PC-9 (cell line): ENCODE measurements around the gene EVC.

Experiments
- EZH2 ChIP-seq: fragments of 200-600 bp; sonication (generic); IDR thresholded peaks from 2 replicates; pipeline ENCODE4 v1.8.0; 2017; ENCODE audit warnings: antibody characterized with exemption, low read depth
- TF ChIP-seq, protein P1 (sequence below): fragments of 200-600 bp; sonication (generic); conservative IDR thresholded peaks from 2 replicates; pipeline ENCODE4 v1.6.1; 2017; ENCODE audit warnings: mixed run types, antibody characterized with exemption, mild to moderate bottlenecking, moderate library complexity

DNA sequence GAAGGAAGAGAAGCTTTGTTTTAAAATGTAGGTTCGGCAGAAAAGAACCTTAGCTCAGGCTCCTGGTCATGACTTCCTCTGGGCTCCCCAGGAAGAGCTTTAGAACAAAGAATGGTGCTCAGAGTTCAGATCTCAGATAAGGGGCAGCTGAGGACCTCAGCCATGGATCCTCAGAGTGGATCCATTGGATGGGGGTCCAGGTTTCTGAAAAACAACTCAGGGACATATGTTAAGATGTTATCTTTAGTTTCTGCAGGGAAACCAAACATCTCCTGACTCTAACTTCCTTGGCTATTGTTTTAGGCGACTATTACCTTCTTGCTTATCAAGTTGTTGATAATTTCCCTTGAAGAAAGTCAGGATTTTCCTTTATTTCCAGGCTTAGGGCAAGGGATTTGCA, 5.4 kb downstream of the EVC start:
- TF ChIP-seq EZH2: no peak
- TF ChIP-seq, protein P1, sequence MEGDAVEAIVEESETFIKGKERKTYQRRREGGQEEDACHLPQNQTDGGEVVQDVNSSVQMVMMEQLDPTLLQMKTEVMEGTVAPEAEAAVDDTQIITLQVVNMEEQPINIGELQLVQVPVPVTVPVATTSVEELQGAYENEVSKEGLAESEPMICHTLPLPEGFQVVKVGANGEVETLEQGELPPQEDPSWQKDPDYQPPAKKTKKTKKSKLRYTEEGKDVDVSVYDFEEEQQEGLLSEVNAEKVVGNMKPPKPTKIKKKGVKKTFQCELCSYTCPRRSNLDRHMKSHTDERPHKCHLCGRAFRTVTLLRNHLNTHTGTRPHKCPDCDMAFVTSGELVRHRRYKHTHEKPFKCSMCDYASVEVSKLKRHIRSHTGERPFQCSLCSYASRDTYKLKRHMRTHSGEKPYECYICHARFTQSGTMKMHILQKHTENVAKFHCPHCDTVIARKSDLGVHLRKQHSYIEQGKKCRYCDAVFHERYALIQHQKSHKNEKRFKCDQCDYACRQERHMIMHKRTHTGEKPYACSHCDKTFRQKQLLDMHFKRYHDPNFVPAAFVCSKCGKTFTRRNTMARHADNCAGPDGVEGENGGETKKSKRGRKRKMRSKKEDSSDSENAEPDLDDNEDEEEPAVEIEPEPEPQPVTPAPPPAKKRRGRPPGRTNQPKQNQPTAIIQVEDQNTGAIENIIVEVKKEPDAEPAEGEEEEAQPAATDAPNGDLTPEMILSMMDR: no peak
